ENCODE data around the gene ATP1A2. TPM values are rescaled to one million over a fixed set of nuclear protein-coding genes. Genes with fewer than 3 reads are reported as not detected.
"Not testable (repeated sequence)": the region's sequence is repeated elsewhere in the genome, so short reads cannot be mapped to it uniquely, and the experiment has no call there.

The ATP1A2 gene
- total RNA-seq, 1 experiment from 2014 or later, result not detected

GRCh38 chr1:160109686-160110085, 5.9 kb upstream of the ATP1A2 start:
- no peak overlapping the region for H3K9ac ChIP-seq (ENCODE audit: low read length)
- no peaks in the 10 kb centered on the region for H4K20me1 ChIP-seq (ENCODE audit: insufficient read depth, low read depth, low read length)
- no peaks in the 10 kb centered on the region for H3K27me3 ChIP-seq (ENCODE audit: low read length)
- H3K27ac ChIP-seq (ENCODE audit: low read length), result no peak overlapping the region
- no peaks in the 10 kb centered on the region for H3K4me1 ChIP-seq (ENCODE audit: low read length)
- no peak for DNase-seq
- H3K9me3 ChIP-seq (ENCODE audit: low read length), result no peaks in the 10 kb centered on the region
- no peaks in the 10 kb centered on the region for H3K79me2 ChIP-seq (ENCODE audit: low read length)
- H2AFZ ChIP-seq (ENCODE audit: low read length), result no peak overlapping the region
- no peak overlapping the region for H3K4me2 ChIP-seq (ENCODE audit: low read depth, low read length, poor library complexity, severe bottlenecking)
- no peaks in the 10 kb centered on the region for H3K9me2 ChIP-seq (replicated peaks; ENCODE audit: insufficient read depth, low read length)
- no peaks in the 10 kb centered on the region for H3K36me3 ChIP-seq (ENCODE audit: insufficient read depth, low read length)
- no peak overlapping the region for H3K4me3 ChIP-seq (ENCODE audit: low read length)

GRCh38 chr1:160111462-160111861, 4.1 kb upstream of the ATP1A2 start:
- H3K4me2 ChIP-seq (ENCODE audit: low read depth, low read length, poor library complexity, severe bottlenecking); H3K27me3 ChIP-seq (ENCODE audit: low read length); H3K27ac ChIP-seq (ENCODE audit: low read length); H3K36me3 ChIP-seq (ENCODE audit: insufficient read depth, low read length); H4K20me1 ChIP-seq (ENCODE audit: insufficient read depth, low read depth, low read length); H3K9me3 ChIP-seq (ENCODE audit: low read length); H3K79me2 ChIP-seq (ENCODE audit: low read length); H3K9ac ChIP-seq (ENCODE audit: low read length); H3K4me1 ChIP-seq (ENCODE audit: low read length); H3K9me2 ChIP-seq (replicated peaks; ENCODE audit: insufficient read depth, low read length); DNase-seq; H3K4me3 ChIP-seq (ENCODE audit: low read length); H2AFZ ChIP-seq (ENCODE audit: low read length): not testable (repeated sequence)

GRCh38 chr1:160112357-160112756, 3.2 kb upstream of the ATP1A2 start:
- H3K27me3 ChIP-seq (ENCODE audit: low read length), result no peaks in the 10 kb centered on the region
- no peak overlapping the region for H3K4me2 ChIP-seq (ENCODE audit: low read depth, low read length, poor library complexity, severe bottlenecking)
- H3K9me2 ChIP-seq (replicated peaks; ENCODE audit: insufficient read depth, low read length), result no peaks in the 10 kb centered on the region
- H4K20me1 ChIP-seq (ENCODE audit: insufficient read depth, low read depth, low read length), result no peaks in the 10 kb centered on the region
- H3K79me2 ChIP-seq (ENCODE audit: low read length), result no peaks in the 10 kb centered on the region
- no peaks in the 10 kb centered on the region for H3K36me3 ChIP-seq (ENCODE audit: insufficient read depth, low read length)
- H2AFZ ChIP-seq (ENCODE audit: low read length), result no peak overlapping the region
- no peaks in the 10 kb centered on the region for H3K9me3 ChIP-seq (ENCODE audit: low read length)
- DNase-seq, result no peak
- H3K27ac ChIP-seq (ENCODE audit: low read length), result no peak overlapping the region
- no peaks in the 10 kb centered on the region for H3K4me1 ChIP-seq (ENCODE audit: low read length)
- H3K9ac ChIP-seq (ENCODE audit: low read length), result no peak overlapping the region
- no peak overlapping the region for H3K4me3 ChIP-seq (ENCODE audit: low read length)

GRCh38 chr1:160113407-160113806, 2.2 kb upstream of the ATP1A2 start:
- no peaks in the 10 kb centered on the region for H3K36me3 ChIP-seq (ENCODE audit: insufficient read depth, low read length)
- no peak overlapping the region for H3K9ac ChIP-seq (ENCODE audit: low read length)
- no peak overlapping the region for H2AFZ ChIP-seq (ENCODE audit: low read length)
- H3K4me3 ChIP-seq (ENCODE audit: low read length), result no peak overlapping the region
- no peak for DNase-seq
- no peaks in the 10 kb centered on the region for H4K20me1 ChIP-seq (ENCODE audit: insufficient read depth, low read depth, low read length)
- no peaks in the 10 kb centered on the region for H3K79me2 ChIP-seq (ENCODE audit: low read length)
- H3K27ac ChIP-seq (ENCODE audit: low read length), result no peak overlapping the region
- H3K4me1 ChIP-seq (ENCODE audit: low read length), result no peaks in the 10 kb centered on the region
- H3K9me2 ChIP-seq (replicated peaks; ENCODE audit: insufficient read depth, low read length), result no peaks in the 10 kb centered on the region
- H3K27me3 ChIP-seq (ENCODE audit: low read length), result no peaks in the 10 kb centered on the region
- H3K9me3 ChIP-seq (ENCODE audit: low read length), result no peaks in the 10 kb centered on the region
- no peak overlapping the region for H3K4me2 ChIP-seq (ENCODE audit: low read depth, low read length, poor library complexity, severe bottlenecking)

- no peak overlapping the region for H3K4me3 ChIP-seq (ENCODE audit: low read length)
- no peak for DNase-seq
Observed at GRCh38 chr1:160114085-160114484, 1.5 kb upstream of the ATP1A2 start.

GRCh38 chr1:160116283-160117147, 956 bp downstream of the ATP1A2 start:
- H3K4me2 ChIP-seq (ENCODE audit: low read depth, low read length, poor library complexity, severe bottlenecking), result no peak overlapping the region
- H3K27ac ChIP-seq (ENCODE audit: low read length), result no peak overlapping the region
- no peaks in the 10 kb centered on the region for H4K20me1 ChIP-seq (ENCODE audit: insufficient read depth, low read depth, low read length)
- H3K4me1 ChIP-seq (ENCODE audit: low read length), result no peaks in the 10 kb centered on the region
- no peaks in the 10 kb centered on the region for H3K79me2 ChIP-seq (ENCODE audit: low read length)
- no peaks in the 10 kb centered on the region for H3K9me3 ChIP-seq (ENCODE audit: low read length)
- no peaks in the 10 kb centered on the region for H3K27me3 ChIP-seq (ENCODE audit: low read length)
- H3K4me3 ChIP-seq (ENCODE audit: low read length), result no peak overlapping the region
- no peak for DNase-seq
- no peak overlapping the region for H2AFZ ChIP-seq (ENCODE audit: low read length)
- H3K9me2 ChIP-seq (replicated peaks; ENCODE audit: insufficient read depth, low read length), result no peaks in the 10 kb centered on the region
- no peaks in the 10 kb centered on the region for H3K36me3 ChIP-seq (ENCODE audit: insufficient read depth, low read length)
- no peak overlapping the region for H3K9ac ChIP-seq (ENCODE audit: low read length)

More at GRCh38 chr1:160114085-160114484, 1.5 kb upstream of the ATP1A2 start:
- Histone ChIP-seq H3K9me3 (ENCODE audit: low read length) (no peaks in the 10 kb centered on the region), H4K20me1 (ENCODE audit: insufficient read depth, low read depth, low read length) (no peaks in the 10 kb centered on the region), H3K4me2 (ENCODE audit: low read depth, low read length, poor library complexity, severe bottlenecking) (no peak overlapping the region), H3K27me3 (ENCODE audit: low read length) (no peaks in the 10 kb centered on the region), H3K9me2 (replicated peaks; ENCODE audit: insufficient read depth, low read length) (no peaks in the 10 kb centered on the region), H3K36me3 (ENCODE audit: insufficient read depth, low read length) (no peaks in the 10 kb centered on the region), H3K9ac (ENCODE audit: low read length) (no peak overlapping the region), H3K4me1 (ENCODE audit: low read length) (no peaks in the 10 kb centered on the region), H2AFZ (ENCODE audit: low read length) (no peak overlapping the region), H3K79me2 (ENCODE audit: low read length) (no peaks in the 10 kb centered on the region), H3K27ac (ENCODE audit: low read length) (no peak overlapping the region)

GRCh38 chr1:160117300-160117699, 1.7 kb downstream of the ATP1A2 start:
- no peaks in the 10 kb centered on the region for H3K36me3 ChIP-seq (ENCODE audit: insufficient read depth, low read length)
- H3K4me3 ChIP-seq (ENCODE audit: low read length), result no peak overlapping the region

GRCh38 chr1:160117709-160118183, 2.2 kb downstream of the ATP1A2 start:
- H3K4me2 ChIP-seq (ENCODE audit: low read depth, low read length, poor library complexity, severe bottlenecking), result no peak overlapping the region
- H3K27me3 ChIP-seq (ENCODE audit: low read length), result no peaks in the 10 kb centered on the region
- no peak overlapping the region for H3K4me3 ChIP-seq (ENCODE audit: low read length)
- no peaks in the 10 kb centered on the region for H3K9me2 ChIP-seq (replicated peaks; ENCODE audit: insufficient read depth, low read length)
- no peaks in the 10 kb centered on the region for H3K79me2 ChIP-seq (ENCODE audit: low read length)
- H3K9ac ChIP-seq (ENCODE audit: low read length), result no peak overlapping the region
- no peaks in the 10 kb centered on the region for H3K9me3 ChIP-seq (ENCODE audit: low read length)
- H4K20me1 ChIP-seq (ENCODE audit: insufficient read depth, low read depth, low read length), result no peaks in the 10 kb centered on the region
- no peak overlapping the region for H2AFZ ChIP-seq (ENCODE audit: low read length)
- no peaks in the 10 kb centered on the region for H3K36me3 ChIP-seq (ENCODE audit: insufficient read depth, low read length)
- no peaks in the 10 kb centered on the region for H3K4me1 ChIP-seq (ENCODE audit: low read length)
- no peak for DNase-seq
- H3K27ac ChIP-seq (ENCODE audit: low read length), result no peak overlapping the region

More at GRCh38 chr1:160117300-160117699, 1.7 kb downstream of the ATP1A2 start:
- no peaks in the 10 kb centered on the region for H3K4me1 ChIP-seq (ENCODE audit: low read length)
- H4K20me1 ChIP-seq (ENCODE audit: insufficient read depth, low read depth, low read length), result no peaks in the 10 kb centered on the region
- no peaks in the 10 kb centered on the region for H3K9me2 ChIP-seq (replicated peaks; ENCODE audit: insufficient read depth, low read length)
- no peak overlapping the region for H2AFZ ChIP-seq (ENCODE audit: low read length)
- no peak overlapping the region for H3K27ac ChIP-seq (ENCODE audit: low read length)
- no peaks in the 10 kb centered on the region for H3K9me3 ChIP-seq (ENCODE audit: low read length)
- H3K27me3 ChIP-seq (ENCODE audit: low read length), result no peaks in the 10 kb centered on the region
- no peaks in the 10 kb centered on the region for H3K79me2 ChIP-seq (ENCODE audit: low read length)
- no peak overlapping the region for H3K9ac ChIP-seq (ENCODE audit: low read length)
- DNase-seq, result no peak
- no peak overlapping the region for H3K4me2 ChIP-seq (ENCODE audit: low read depth, low read length, poor library complexity, severe bottlenecking)

Measured in Karpas-422 (cell line).